HL-60 (cell line): ENCODE data around the gene LY6G6D.

Experiments
- DNase-seq, 2 experiments: peaks; one replicate each; pipeline ENCODE4 v3.0.0-alpha.2; 2010 to 2020; ENCODE audit warnings: low read depth in 1 of 2, low spot score in 1 of 2
- H3K27ac ChIP-seq: fragments of 250-450 bp; sonication (Bioruptor Pico); replicated peaks from 2 replicates; pipeline ENCODE4 v1.5.1; 2020; ENCODE audit warnings: mild to moderate bottlenecking, moderate library complexity
- H3K27me3 ChIP-seq: fragments of 250-450 bp; sonication (Bioruptor Pico); 2 replicates; pipeline ENCODE4 v1.5.1; 2021; ENCODE audit warnings: mild to moderate bottlenecking, moderate library complexity; ENCODE audit not compliant: insufficient read depth, poor library complexity, severe bottlenecking
- H3K4me3 ChIP-seq: replicated peaks from 2 replicates; pipeline ENCODE4 v1.5.1; 2011; ENCODE audit warnings: mild to moderate bottlenecking, control low read depth, low read length; ENCODE audit not compliant: insufficient read depth
- CTCF ChIP-seq: IDR thresholded peaks from one replicate; pipeline ENCODE4 v1.5.1; 2011; ENCODE audit warnings: low read length, control low read depth, inconsistent platforms; ENCODE audit not compliant: insufficient read depth
- GABPA ChIP-seq: IDR thresholded peaks from 2 replicates; pipeline ENCODE4 v1.6.1; 2012; ENCODE audit warnings: low read depth
- POLR2AphosphoS5 ChIP-seq: IDR thresholded peaks from 2 replicates; pipeline ENCODE4 v1.6.1; 2012; ENCODE audit warnings: low read depth
- REST ChIP-seq: IDR thresholded peaks from 2 replicates; pipeline ENCODE4 v1.6.1; 2012; ENCODE audit warnings: low read depth; ENCODE audit not compliant: insufficient replicate concordance
- SPI1 ChIP-seq: IDR thresholded peaks from 2 replicates; pipeline ENCODE4 v1.6.1; 2012; ENCODE audit warnings: low read depth, mild to moderate bottlenecking, borderline replicate concordance

LY6G6D gene

DNA sequence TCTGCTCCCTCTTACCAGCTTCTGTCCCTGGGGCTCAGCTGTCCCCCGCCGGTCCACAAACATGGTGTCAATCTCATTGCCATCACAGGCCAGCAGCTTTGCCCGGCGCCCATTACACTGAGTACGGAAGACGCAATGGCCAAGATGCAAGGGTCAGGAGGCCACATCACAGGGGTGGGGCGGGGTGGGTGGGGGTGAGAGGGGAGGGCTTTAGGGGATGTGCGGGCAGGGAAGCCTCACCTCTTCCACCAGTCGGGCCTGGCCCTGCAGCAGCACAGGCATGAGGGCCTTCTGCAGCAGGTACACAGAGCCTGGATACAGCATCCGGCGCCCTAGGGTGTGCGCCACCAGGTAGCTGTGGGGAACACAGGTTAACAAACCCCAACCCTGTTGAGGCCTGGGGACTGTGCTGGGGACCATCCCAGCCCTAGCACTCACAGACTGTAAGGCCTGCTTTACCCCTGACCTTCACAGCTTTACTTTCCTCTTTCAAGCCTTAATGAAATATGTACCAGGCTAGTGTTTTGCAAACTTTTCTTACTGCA lies 23.5 kb upstream of the LY6G6D start:
- Histone ChIP-seq H3K4me3 (no peak overlapping the region), H3K27ac (no peak overlapping the region), H3K27me3 (no peaks in the 10 kb centered on the region)
- DNase-seq = no peak
- no peak for TF ChIP-seq CTCF
- TF ChIP-seq GABPA = no peak
- no peak for TF ChIP-seq SPI1
- TF ChIP-seq POLR2AphosphoS5 = no peak
- TF ChIP-seq REST = no peak

DNA sequence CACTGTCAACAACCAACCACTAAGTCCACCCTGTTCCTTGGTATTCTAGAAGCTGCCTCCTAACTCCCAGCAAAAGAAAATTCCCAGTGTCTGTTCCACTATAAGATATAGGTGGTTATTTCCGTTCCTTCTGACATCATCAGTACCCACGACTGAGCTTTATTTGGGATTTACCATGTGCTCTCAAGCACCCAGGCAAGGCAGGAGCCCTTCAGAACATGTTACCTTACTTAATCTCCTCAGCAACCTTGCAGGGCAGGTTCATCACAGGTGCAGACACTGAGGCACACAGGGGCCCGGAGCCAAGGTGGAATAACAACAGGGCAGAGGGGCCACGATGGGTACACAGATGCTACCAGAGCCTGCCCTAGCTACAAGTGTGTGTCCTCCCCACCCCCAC lies 22.8 kb upstream of the LY6G6D start:
- Histone ChIP-seq H3K27me3 (no peaks in the 10 kb centered on the region), H3K27ac (no peak overlapping the region), H3K4me3 (no peak overlapping the region)
- DNase-seq = no peak
- TF ChIP-seq GABPA = no peak
- no peak for TF ChIP-seq POLR2AphosphoS5
- no peak for TF ChIP-seq CTCF
- no peak for TF ChIP-seq SPI1
- no peak for TF ChIP-seq REST

GRCh38 chr6:31692886-31693285 lies 22.3 kb upstream of the LY6G6D start:
- no peak for TF ChIP-seq POLR2AphosphoS5
- no peak for TF ChIP-seq CTCF
- TF ChIP-seq SPI1 = no peak
- TF ChIP-seq REST = no peak
- no peaks in the 10 kb centered on the region for H3K27me3 ChIP-seq
- no peak for DNase-seq
- H3K27ac ChIP-seq = no peak overlapping the region
- H3K4me3 ChIP-seq = no peak overlapping the region
